CD14-positive monocyte (primary cell): ENCODE measurements around the gene CRIM1. TPM values are rescaled to one million over a fixed set of nuclear protein-coding genes. Genes with fewer than 3 reads are reported as not detected.

Experiments used
- DNase-seq, 3 donors: peaks; one replicate each; pipeline ENCODE4 v3.0.0-alpha.2; 2011 to 2022
- H2AFZ ChIP-seq: 2 replicates; pipeline ENCODE4 v1.6.0; 2012; ENCODE audit warnings: mild to moderate bottlenecking, low read depth, low read length, inconsistent platforms; ENCODE audit not compliant: insufficient read depth, poor library complexity, severe bottlenecking
- H3K27ac ChIP-seq, 2 donors: 1 replicate in 1 of 2; 2 replicates in 1 of 2; pipeline ENCODE4 v1.5.1; 2012 to 2013; ENCODE audit warnings: low read length in 2 of 2, control low read depth in 1 of 2, inconsistent platforms in 1 of 2, low read depth in 1 of 2, mild to moderate bottlenecking in 1 of 2
- H3K27me3 ChIP-seq, 2 donors: one replicate each; pipeline versions ENCODE4 v1.6.0 to v1.6.1; 2011 to 2013; ENCODE audit warnings: low read length in 2 of 2; ENCODE audit not compliant: control insufficient read depth in 2 of 2, insufficient read depth in 2 of 2
- H3K36me3 ChIP-seq, 2 donors: replicated peaks in 1 of 2; 1 replicate in 1 of 2; 2 replicates in 1 of 2; pipeline versions ENCODE4 v1.5.1 to v1.6.1; 2012 to 2013; ENCODE audit warnings: low read length in 2 of 2, control low read depth in 1 of 2, inconsistent platforms in 1 of 2, mild to moderate bottlenecking in 1 of 2; ENCODE audit not compliant: insufficient read depth in 2 of 2, control insufficient read depth in 1 of 2
- H3K4me1 ChIP-seq, 2 donors: 1 replicate in 1 of 2; 2 replicates in 1 of 2; pipeline versions ENCODE4 v1.5.1 to v1.6.1; 2012 to 2013; ENCODE audit warnings: low read length in 2 of 2, control low read depth in 1 of 2, inconsistent platforms in 1 of 2, mild to moderate bottlenecking in 1 of 2, moderate library complexity in 1 of 2; ENCODE audit not compliant: insufficient read depth in 2 of 2, control insufficient read depth in 1 of 2
- H3K4me2 ChIP-seq: replicated peaks from 2 replicates; pipeline ENCODE3; 2012; ENCODE audit warnings: low read length, moderate library complexity, mild to moderate bottlenecking; ENCODE audit not compliant: poor library complexity, severe bottlenecking; ENCODE audit errors: extremely low read depth
- H3K4me3 ChIP-seq, 3 experiments: fragments of 200-600 bp in 1 of 3; sonication (generic) in 1 of 3; replicated peaks in 1 of 3; 1 replicate in 2 of 3; 2 replicates in 1 of 3; pipeline ENCODE4 v1.5.1; 2011 to 2013; ENCODE audit warnings: low read length in 3 of 3, mild to moderate bottlenecking in 3 of 3, control low read depth in 2 of 3, low read depth in 2 of 3, inconsistent platforms in 1 of 3, moderate library complexity in 1 of 3
- H3K79me2 ChIP-seq: 2 replicates; pipeline ENCODE4 v1.6.0; 2012; ENCODE audit warnings: mild to moderate bottlenecking, control low read depth, inconsistent platforms, low read length, moderate library complexity; ENCODE audit not compliant: insufficient read depth
- H3K9ac ChIP-seq: 2 replicates; pipeline ENCODE4 v1.6.0; 2017; ENCODE audit warnings: low read length, mild to moderate bottlenecking; ENCODE audit not compliant: insufficient read depth, poor library complexity, severe bottlenecking
- H3K9me3 ChIP-seq, 2 donors: replicated peaks in 1 of 2; 1 replicate in 1 of 2; 2 replicates in 1 of 2; pipeline versions ENCODE4 v1.5.1 to v1.6.1; 2012 to 2013; ENCODE audit warnings: low read length in 2 of 2, control low read depth in 1 of 2; ENCODE audit not compliant: control insufficient read depth in 1 of 2, insufficient read depth in 1 of 2
- H4K20me1 ChIP-seq: 2 replicates; pipeline ENCODE4 v1.6.0; 2012; ENCODE audit warnings: mild to moderate bottlenecking, low read length, control low read depth, moderate library complexity; ENCODE audit not compliant: insufficient read depth
- H3K27ac Mint-ChIP-seq, 7 donors: one replicate each; pipeline ENCODE4 v1.8.0; 2020; ENCODE audit warnings: mild to moderate bottlenecking in 7 of 7, mixed read lengths in 7 of 7, moderate library complexity in 6 of 7, inconsistent platforms in 2 of 7
- H3K27me3 Mint-ChIP-seq, 3 donors: one replicate each; pipeline ENCODE4 v1.8.0; 2021 to 2022; ENCODE audit warnings: low read depth in 3 of 3, mild to moderate bottlenecking in 3 of 3, mixed read lengths in 3 of 3, moderate library complexity in 3 of 3, inconsistent platforms in 1 of 3
- H3K36me3 Mint-ChIP-seq, 2 donors: one replicate each; pipeline ENCODE4 v1.8.0; 2020; ENCODE audit warnings: mixed read lengths in 2 of 2, inconsistent platforms in 1 of 2, mild to moderate bottlenecking in 1 of 2
- H3K4me1 Mint-ChIP-seq: one replicate; pipeline ENCODE4 v1.8.0; 2020; ENCODE audit warnings: mild to moderate bottlenecking, mixed read lengths
- H3K4me3 Mint-ChIP-seq, 2 donors: one replicate each; pipeline ENCODE4 v1.8.0; 2020; ENCODE audit warnings: mild to moderate bottlenecking in 2 of 2, mixed read lengths in 2 of 2, moderate library complexity in 1 of 2
- H3K9me3 Mint-ChIP-seq, 7 donors: one replicate each; pipeline ENCODE4 v1.8.0; 2020 to 2022; ENCODE audit warnings: mixed read lengths in 7 of 7, mild to moderate bottlenecking in 6 of 7, moderate library complexity in 6 of 7, inconsistent platforms in 2 of 7
- CTCF ChIP-seq: fragments of 200-600 bp; IDR thresholded peaks from one replicate; pipeline ENCODE4 v1.8.0; 2022; ENCODE audit warnings: antibody characterized with exemption, mild to moderate bottlenecking
- WGBS: methylation state at CpG from one replicate; pipeline ENCODE4 v1.1.5; 2013; ENCODE audit warnings: missing lambda C conversion rate; ENCODE audit not compliant: insufficient coverage; 5-methylcytosine and 5-hydroxymethylcytosine counted together
- intact Hi-C, 2 donors: fragments of 100-400 bp; cut with micrococcal nuclease; formaldehyde crosslinking; loops; one replicate each; pipeline versions ENCODE4 v1.15.0 to v1.15.1; 2023
- polyA plus RNA-seq, 3 donors: library from polyadenylated mRNA; depleted of rRNA in 1 of 3; unstranded in 2 of 3; stranded (reverse) in 1 of 3; fragments of 300-500 nt in 2 of 3; fragments of >200 nt in 1 of 3; fragmentation: Illumina TruSeq in 2 of 3; gene quantifications; 1 replicate in 2 of 3; 2 replicates in 1 of 3; pipeline ENCODE4 v1.2.3, GENCODE V29; 2012 to 2021

The CRIM1 gene
- polyA plus RNA-seq, 3 donors, result 0.08 to 0.27 TPM; not detected in 1

- Mint-ChIP-seq H3K27ac (no peak overlapping the region), H3K4me1 (peaks cover 31% of the 10 kb centered on the region), H3K27me3 (peaks cover 0 to 4% (median 4%) of the 10 kb centered on the region in 3 donors), H3K9me3 (peaks cover 0 to 2% (median 0%) of the 10 kb centered on the region in 7 donors), H3K36me3 (no peaks in the 10 kb centered on the region), H3K4me3 (no peak overlapping the region)
- Histone ChIP-seq H3K27me3 (no peaks in the 10 kb centered on the region), H3K9me3 (no peaks in the 10 kb centered on the region), H4K20me1 (no peaks in the 10 kb centered on the region), H3K9ac (no peak overlapping the region), H3K4me3 (no peak overlapping the region), H2AFZ (no peak overlapping the region), H3K36me3 (no peaks in the 10 kb centered on the region), H3K4me1 (peaks cover 17 to 20% of the 10 kb centered on the region in 2 donors), H3K79me2 (no peaks in the 10 kb centered on the region), H3K27ac (no peak overlapping the region), H3K4me2 (no peak overlapping the region)
- DNase-seq, result no peak
- TF ChIP-seq CTCF, result no peak
- intact Hi-C loops, result no loop called here
- 20% methylated on average over 1 of the region's 10 CpGs for WGBS
Observed at GRCh38 chr2:36468463-36469105, 113.0 kb downstream of the CRIM1 start.

DNA sequence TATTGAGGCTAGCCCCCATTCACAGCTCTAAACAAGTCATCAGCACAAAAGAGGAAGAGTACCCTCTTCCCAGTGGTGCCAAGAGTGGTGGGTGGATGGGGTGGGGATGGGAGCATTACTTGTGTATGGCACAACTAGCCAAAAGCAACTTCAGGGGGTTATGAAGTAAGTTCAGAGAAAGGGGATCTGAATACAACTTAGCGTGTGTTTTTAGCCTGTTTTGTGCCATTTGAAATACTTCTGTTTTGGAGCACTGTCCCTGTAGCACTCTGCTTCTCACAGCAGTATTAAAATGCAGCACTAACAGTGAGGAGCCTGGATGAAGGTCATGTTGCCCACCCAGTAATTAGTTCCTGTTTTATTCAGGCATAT, 113.5 kb downstream of the CRIM1 start:
- H3K36me3 ChIP-seq, result no peaks in the 10 kb centered on the region
- Mint-ChIP-seq H3K4me3 (no peak overlapping the region), H3K36me3 (no peaks in the 10 kb centered on the region), H3K4me1 (peaks cover 31% of the 10 kb centered on the region), H3K9me3 (peaks cover 0 to 4% (median 4%) of the 10 kb centered on the region in 7 donors), H3K27ac (no peak overlapping the region), H3K27me3 (peaks cover 0 to 3% (median 3%) of the 10 kb centered on the region in 3 donors)
- no peak overlapping the region for H3K4me2 ChIP-seq
- peaks cover 17 to 20% of the 10 kb centered on the region in 2 donors for H3K4me1 ChIP-seq
- H4K20me1 ChIP-seq, result no peaks in the 10 kb centered on the region
- TF ChIP-seq CTCF, result no peak
- intact Hi-C loops, result no loop called here
- H3K27ac ChIP-seq, result no peak overlapping the region
- no peak overlapping the region for H2AFZ ChIP-seq
- DNase-seq, result no peak
- no CpG with 5 or more reads among the region's 1 CpG for WGBS
- no peaks in the 10 kb centered on the region for H3K27me3 ChIP-seq
- no peaks in the 10 kb centered on the region for H3K79me2 ChIP-seq
- H3K9ac ChIP-seq, result no peak overlapping the region
- H3K9me3 ChIP-seq, result peaks cover 0 to 3% of the 10 kb centered on the region in 2 donors
- no peak overlapping the region for H3K4me3 ChIP-seq
